Choroid plexus epithelial cell (primary cell): ENCODE data around the gene CYGB.
"Not testable (repeated sequence)": the region's sequence is repeated elsewhere in the genome, so short reads cannot be mapped to it uniquely, and the experiment has no call there.

Source experiments
- DNase-seq: peaks from one replicate; pipeline ENCODE4 v3.0.0-alpha.2; 2010; ENCODE audit warnings: low read depth
- H3K4me3 ChIP-seq: 2 replicates; pipeline ENCODE4 v1.5.1; 2011; ENCODE audit warnings: low read depth, mild to moderate bottlenecking, control low read depth, low read length, moderate library complexity
- CTCF ChIP-seq: conservative IDR thresholded peaks from 2 replicates; pipeline ENCODE4 v1.5.1; 2011; ENCODE audit warnings: low read depth, mild to moderate bottlenecking, control low read depth, inconsistent platforms, low read length, moderate library complexity

Gene CYGB

DNA sequence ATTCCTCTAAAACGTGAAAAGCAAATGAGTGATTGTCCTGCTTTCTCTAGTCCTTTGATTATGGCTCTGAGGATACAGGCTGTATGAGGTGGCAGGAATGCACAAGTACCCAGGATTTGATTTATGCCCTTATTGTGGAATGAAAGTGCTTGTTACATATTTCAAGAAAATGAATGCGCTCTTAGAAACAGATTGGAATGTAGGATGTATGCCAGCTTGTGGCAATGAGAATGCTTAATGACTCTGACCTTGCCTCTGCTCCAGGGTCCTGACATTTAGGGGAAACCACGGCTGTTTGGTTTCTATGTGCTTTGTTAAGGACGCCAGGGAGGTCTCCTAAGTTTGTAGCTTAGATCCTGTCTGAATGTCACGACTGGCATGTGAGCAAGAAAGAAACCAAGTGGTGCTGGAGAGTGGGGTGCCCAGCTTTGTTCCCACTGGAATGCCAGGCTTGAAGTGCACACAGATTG is 24.3 kb upstream of the CYGB start:
- no peak for TF ChIP-seq CTCF
- no peak overlapping the region for H3K4me3 ChIP-seq
- DNase-seq: peak; percentile 17

DNA sequence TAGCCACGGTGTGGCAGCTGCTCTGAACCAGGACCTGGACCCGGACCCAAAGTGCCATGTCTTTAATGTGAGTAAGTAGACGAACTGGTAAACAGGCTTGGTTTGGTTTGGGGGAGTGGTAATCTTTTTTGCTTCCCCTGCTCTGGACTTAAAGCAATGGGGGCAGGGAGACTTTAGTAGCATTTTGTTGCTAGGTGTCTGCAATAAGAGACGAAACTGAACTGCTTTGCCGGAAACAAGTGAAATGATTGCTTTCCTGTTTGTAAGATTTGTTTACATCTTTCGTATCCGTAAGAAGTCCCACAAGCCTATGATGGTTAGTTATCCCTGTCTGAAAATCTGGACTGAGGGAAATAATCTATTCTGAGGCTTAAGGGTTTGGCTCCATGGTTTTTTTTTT is 23.8 kb upstream of the CYGB start:
- no peak overlapping the region for H3K4me3 ChIP-seq
- no peak for TF ChIP-seq CTCF
- DNase-seq: no peak

GRCh38 chr17:76560877-76561221 is 23.3 kb upstream of the CYGB start:
- DNase-seq: no peak
- no peak for TF ChIP-seq CTCF
- no peak overlapping the region for H3K4me3 ChIP-seq

DNA sequence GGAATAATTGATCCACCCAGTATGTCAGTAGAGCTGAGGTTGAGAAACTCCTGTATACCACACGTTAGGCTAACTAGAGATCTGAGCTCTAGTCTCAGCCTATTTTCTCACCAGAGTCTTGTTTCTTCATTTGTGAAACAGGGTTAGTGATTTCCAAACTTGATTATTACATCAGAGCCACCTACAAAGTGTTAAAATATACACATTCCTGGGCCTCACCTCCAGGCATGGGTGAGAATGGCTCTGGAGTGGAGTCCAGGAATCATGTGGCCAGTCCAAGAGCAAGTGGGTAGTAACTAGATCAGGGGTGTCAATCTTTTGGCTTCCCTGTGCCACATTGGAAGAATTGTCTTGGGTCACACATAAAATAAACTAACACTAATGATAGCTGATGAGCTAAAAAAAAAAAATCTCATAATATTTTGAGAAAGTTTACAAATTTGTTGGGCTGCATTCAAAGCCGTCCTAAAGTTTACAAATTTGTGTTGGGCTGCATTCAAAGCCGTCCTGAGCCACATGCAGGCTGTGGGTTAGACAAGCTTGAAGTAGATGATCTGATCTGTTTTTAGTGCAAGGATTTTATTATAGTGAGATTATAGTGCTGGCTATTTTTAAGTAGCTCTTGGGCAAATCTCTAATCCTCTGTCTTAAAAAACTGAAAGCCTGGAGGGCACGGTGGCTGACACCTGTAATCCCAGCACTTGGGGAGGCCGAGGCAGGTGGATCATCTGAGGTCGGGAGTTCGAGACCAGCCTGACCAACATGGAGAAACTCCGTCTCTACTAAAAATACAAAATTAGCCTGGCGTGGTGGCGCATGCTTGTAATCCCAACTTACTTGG is 22.7 kb upstream of the CYGB start:
- no peak for DNase-seq
- H3K4me3 ChIP-seq: no peak overlapping the region
- TF ChIP-seq CTCF: no peak

GRCh38 chr17:76559460-76559859 is 22.0 kb upstream of the CYGB start:
- not testable (repeated sequence) for DNase-seq, H3K4me3 ChIP-seq

GRCh38 chr17:76558198-76559095 is 20.9 kb upstream of the CYGB start:
- H3K4me3 ChIP-seq: peak overlapping the region; percentile 89
- peak; percentile 61 for TF ChIP-seq CTCF
- DNase-seq: peak; percentile 42

GRCh38 chr17:76557368-76558197 is 20.1 kb upstream of the CYGB start:
- peak overlapping the region; percentile 89 for H3K4me3 ChIP-seq
- peak; percentile 97 for DNase-seq
- peak; percentile 63 for TF ChIP-seq CTCF
